ENCODE results near the gene PCBP2.

GRCh38 chr12:53515291-53515680 lies 63.4 kb downstream of the PCBP2 start:
- no peak for TF ChIP-seq EZH2 (IDR thresholded peaks at IDR 0.05)
- no peak for TF ChIP-seq YY1 (IDR thresholded peaks at IDR 0.05; ENCODE audit: extremely low read depth, insufficient replicate concordance, low read depth, low read length)
